SK-N-SH treated with all-trans-retinoic acid at 6 μM for 48 hours (cell line): ENCODE results near the gene PRMT1.

ENCODE experiments used
- CSDC2 ChIP-seq: fragments of 250-450 bp; sonication (Bioruptor Pico); IDR thresholded peaks from 2 replicates; pipeline ENCODE4 v1.5.0; 2020; ENCODE audit warnings: mild to moderate bottlenecking, moderate library complexity
- ZFP30 ChIP-seq: fragments of 450-650 bp; formaldehyde crosslinking; IDR thresholded peaks from 2 replicates; pipeline ENCODE4 v1.5.0; 2022; ENCODE audit warnings: mild to moderate bottlenecking, moderate library complexity
- TF ChIP-seq, protein P1 (sequence below): fragments of 250-450 bp; sonication (Bioruptor Pico); IDR thresholded peaks from 2 replicates; pipeline ENCODE4 v1.8.0; 2021; ENCODE audit warnings: low read depth, mild to moderate bottlenecking, moderate library complexity, borderline replicate concordance
- TF ChIP-seq, protein P2 (sequence below): fragments of 250-450 bp; sonication (Bioruptor Pico); IDR thresholded peaks from 2 replicates; pipeline ENCODE4 v1.5.1; 2020; ENCODE audit warnings: low read depth, mild to moderate bottlenecking, moderate library complexity

DNA sequence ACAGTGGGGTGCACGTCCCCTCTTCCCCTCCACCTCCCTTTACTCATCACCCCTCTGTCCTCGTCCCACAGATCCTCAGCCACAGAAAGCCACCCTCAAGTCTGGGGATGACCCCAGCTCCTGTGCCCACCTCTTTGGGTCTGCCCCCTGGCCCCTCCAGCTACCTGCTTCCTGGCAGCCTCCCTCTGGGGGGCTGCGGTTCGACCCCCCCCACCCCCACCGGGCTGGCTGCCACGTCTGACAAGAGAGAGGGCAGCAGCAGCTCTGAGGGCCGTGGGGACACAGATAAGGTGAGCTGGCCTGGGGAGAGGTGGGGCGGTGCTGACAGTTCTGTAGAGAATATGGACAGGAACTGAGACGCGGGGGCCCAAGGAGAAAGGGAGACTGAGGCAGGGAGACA, 22.5 kb upstream of the PRMT1 start:
- TF ChIP-seq ZFP30 (CRISPR knock-in tag) (no peak), CSDC2 (CRISPR knock-in tag) (no peak)
- TF ChIP-seq, protein P1, sequence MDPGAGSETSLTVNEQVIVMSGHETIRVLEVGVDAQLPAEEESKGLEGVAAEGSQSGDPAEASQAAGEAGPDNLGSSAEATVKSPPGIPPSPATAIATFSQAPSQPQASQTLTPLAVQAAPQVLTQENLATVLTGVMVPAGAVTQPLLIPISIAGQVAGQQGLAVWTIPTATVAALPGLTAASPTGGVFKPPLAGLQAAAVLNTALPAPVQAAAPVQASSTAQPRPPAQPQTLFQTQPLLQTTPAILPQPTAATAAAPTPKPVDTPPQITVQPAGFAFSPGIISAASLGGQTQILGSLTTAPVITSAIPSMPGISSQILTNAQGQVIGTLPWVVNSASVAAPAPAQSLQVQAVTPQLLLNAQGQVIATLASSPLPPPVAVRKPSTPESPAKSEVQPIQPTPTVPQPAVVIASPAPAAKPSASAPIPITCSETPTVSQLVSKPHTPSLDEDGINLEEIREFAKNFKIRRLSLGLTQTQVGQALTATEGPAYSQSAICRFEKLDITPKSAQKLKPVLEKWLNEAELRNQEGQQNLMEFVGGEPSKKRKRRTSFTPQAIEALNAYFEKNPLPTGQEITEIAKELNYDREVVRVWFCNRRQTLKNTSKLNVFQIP (CRISPR knock-in tag), result no peak
- TF ChIP-seq, protein P2, sequence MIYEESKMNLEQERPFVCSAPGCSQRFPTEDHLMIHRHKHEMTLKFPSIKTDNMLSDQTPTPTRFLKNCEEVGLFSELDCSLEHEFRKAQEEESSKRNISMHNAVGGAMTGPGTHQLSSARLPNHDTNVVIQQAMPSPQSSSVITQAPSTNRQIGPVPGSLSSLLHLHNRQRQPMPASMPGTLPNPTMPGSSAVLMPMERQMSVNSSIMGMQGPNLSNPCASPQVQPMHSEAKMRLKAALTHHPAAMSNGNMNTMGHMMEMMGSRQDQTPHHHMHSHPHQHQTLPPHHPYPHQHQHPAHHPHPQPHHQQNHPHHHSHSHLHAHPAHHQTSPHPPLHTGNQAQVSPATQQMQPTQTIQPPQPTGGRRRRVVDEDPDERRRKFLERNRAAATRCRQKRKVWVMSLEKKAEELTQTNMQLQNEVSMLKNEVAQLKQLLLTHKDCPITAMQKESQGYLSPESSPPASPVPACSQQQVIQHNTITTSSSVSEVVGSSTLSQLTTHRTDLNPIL (CRISPR knock-in tag), result no peak
